ENCODE data around the gene HMCN2. TPM values are rescaled to one million over a fixed set of nuclear protein-coding genes. Genes with fewer than 3 reads are reported as not detected.

Gene HMCN2
- total and polyA plus RNA-seq, 4 donors = 0.24 to 1.8 (median 0.29) TPM

DNA sequence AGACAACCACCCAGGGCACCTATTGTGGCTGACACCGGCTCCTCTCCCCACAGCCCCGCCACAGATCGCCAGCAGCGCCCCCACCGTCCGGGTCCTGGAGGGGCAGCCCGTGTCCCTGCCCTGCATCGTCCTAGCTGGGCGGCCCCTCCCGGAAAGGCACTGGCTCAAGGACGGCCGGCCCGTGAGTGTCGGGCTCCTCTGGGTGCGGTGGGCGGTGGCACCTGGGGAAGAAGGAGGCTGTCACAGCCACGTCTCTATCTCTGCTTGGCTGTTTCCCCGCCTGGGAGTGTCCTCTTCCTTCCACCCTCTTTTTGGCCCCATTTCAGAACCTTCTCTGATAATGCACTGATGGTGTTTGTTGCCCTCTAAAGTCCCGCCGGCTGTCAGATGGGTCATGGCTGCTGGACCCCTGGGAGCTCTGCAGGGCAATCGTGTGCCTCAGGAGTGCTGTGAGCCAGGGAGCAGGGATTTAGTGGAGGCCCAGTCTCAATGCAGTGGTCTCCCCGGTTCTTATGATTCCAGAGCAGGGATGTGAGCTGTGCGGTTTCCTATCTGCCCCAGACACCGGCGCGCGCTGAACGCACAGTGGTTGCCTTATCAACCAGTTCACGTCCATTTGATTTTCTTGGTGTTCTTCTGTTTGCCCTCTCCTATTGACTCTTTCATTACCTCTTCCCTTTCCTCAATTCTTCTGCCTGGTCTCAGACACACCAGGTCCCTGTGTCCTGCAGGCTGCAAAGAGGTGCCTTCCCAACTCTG lies 55.3 kb downstream of the HMCN2 start:
- DNase-seq (ENCODE audit: low spot score) = peak; percentile 39
- no peak overlapping the region for H3K9ac ChIP-seq (ENCODE audit: low read depth in 1 of 2, low read length in 2 of 2)
- no peak overlapping the region for H3K27ac ChIP-seq (ENCODE audit: low read depth in 1 of 2, low read length in 2 of 2)
- TF ChIP-seq SP1 (IDR thresholded peaks at IDR 0.05) = no peak
- TF ChIP-seq FOXA1 (IDR thresholded peaks at IDR 0.05) = no peak
- TF ChIP-seq GABPA (IDR thresholded peaks at IDR 0.05 in 1 of 2, conservative IDR thresholded peaks at IDR 0.05 in 1 of 2) = no peak
- TF ChIP-seq HNF4A (conservative IDR thresholded peaks at IDR 0.05) = no peak
- TF ChIP-seq ATF3 (IDR thresholded peaks at IDR 0.05) = no peak
- no peak for TF ChIP-seq RXRA (IDR thresholded peaks at IDR 0.05)
- no peak for TF ChIP-seq FOXA2 (IDR thresholded peaks at IDR 0.05)
- no peak for TF ChIP-seq YY1 (IDR thresholded peaks at IDR 0.05)
- H3K4me3 ChIP-seq (ENCODE audit: low read depth in 1 of 3, low read length in 3 of 3) = no peak overlapping the region
- H3K36me3 ChIP-seq (ENCODE audit: control insufficient read depth in 4 of 4, insufficient read depth in 3 of 4, low read depth in 1 of 4, low read length in 3 of 4) = no peaks in the 10 kb centered on the region
- no peaks in the 10 kb centered on the region for H3K27me3 ChIP-seq (ENCODE audit: control insufficient read depth in 4 of 4, insufficient read depth in 4 of 4, low read length in 3 of 4)
- WGBS = 62% methylated on average over 29 of the region's 29 CpGs
- no peaks in the 10 kb centered on the region for H3K9me3 ChIP-seq (ENCODE audit: control insufficient read depth in 4 of 4, low read length in 3 of 4)
- H3K4me1 ChIP-seq (ENCODE audit: control insufficient read depth in 4 of 4, insufficient read depth in 4 of 4, low read length in 3 of 4) = peaks cover 4 to 44% (median 30%) of the 10 kb centered on the region in 4 donors

DNA sequence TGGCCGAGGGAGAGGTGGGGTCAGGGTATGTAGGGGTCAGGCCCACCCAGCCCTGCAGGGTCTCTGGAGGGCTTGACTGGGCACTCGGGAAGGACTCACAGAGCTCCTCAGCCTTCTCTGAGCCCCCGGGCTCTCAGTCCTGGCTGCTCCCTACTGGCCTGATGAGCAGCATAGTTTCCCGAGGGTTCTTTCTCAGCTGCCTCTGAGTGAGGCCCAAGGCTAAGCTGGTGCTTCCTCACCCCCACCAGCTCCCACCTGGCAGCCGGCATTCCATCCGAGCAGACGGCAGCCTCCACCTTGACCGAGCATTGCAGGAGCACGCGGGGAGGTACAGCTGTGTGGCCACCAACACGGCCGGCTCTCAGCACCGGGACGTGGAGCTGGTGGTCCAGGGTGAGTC lies 56.0 kb downstream of the HMCN2 start:
- no peak for DNase-seq (ENCODE audit: low spot score)
- Histone ChIP-seq H3K27me3 (ENCODE audit: control insufficient read depth in 4 of 4, insufficient read depth in 4 of 4, low read length in 3 of 4) (no peaks in the 10 kb centered on the region), H3K36me3 (ENCODE audit: control insufficient read depth in 4 of 4, insufficient read depth in 3 of 4, low read depth in 1 of 4, low read length in 3 of 4) (no peaks in the 10 kb centered on the region), H3K9me3 (ENCODE audit: control insufficient read depth in 4 of 4, low read length in 3 of 4) (no peaks in the 10 kb centered on the region), H3K4me3 (ENCODE audit: low read depth in 1 of 3, low read length in 3 of 3) (no peak overlapping the region), H3K27ac (ENCODE audit: low read depth in 1 of 2, low read length in 2 of 2) (no peak overlapping the region), H3K9ac (ENCODE audit: low read depth in 1 of 2, low read length in 2 of 2) (no peak overlapping the region), H3K4me1 (ENCODE audit: control insufficient read depth in 4 of 4, insufficient read depth in 4 of 4, low read length in 3 of 4) (peaks cover 4 to 41% (median 30%) of the 10 kb centered on the region in 4 donors)
- no peak for TF ChIP-seq RAD21 (IDR thresholded peaks at IDR 0.05)
- no peak for TF ChIP-seq JUND (IDR thresholded peaks at IDR 0.05)
- TF ChIP-seq FOXA1 (IDR thresholded peaks at IDR 0.05) = no peak
- no peak for TF ChIP-seq TAF1 (conservative IDR thresholded peaks at IDR 0.05)
- no peak for TF ChIP-seq FOXA2 (IDR thresholded peaks at IDR 0.05)
- TF ChIP-seq SP1 (IDR thresholded peaks at IDR 0.05) = no peak
- TF ChIP-seq, protein P1, sequence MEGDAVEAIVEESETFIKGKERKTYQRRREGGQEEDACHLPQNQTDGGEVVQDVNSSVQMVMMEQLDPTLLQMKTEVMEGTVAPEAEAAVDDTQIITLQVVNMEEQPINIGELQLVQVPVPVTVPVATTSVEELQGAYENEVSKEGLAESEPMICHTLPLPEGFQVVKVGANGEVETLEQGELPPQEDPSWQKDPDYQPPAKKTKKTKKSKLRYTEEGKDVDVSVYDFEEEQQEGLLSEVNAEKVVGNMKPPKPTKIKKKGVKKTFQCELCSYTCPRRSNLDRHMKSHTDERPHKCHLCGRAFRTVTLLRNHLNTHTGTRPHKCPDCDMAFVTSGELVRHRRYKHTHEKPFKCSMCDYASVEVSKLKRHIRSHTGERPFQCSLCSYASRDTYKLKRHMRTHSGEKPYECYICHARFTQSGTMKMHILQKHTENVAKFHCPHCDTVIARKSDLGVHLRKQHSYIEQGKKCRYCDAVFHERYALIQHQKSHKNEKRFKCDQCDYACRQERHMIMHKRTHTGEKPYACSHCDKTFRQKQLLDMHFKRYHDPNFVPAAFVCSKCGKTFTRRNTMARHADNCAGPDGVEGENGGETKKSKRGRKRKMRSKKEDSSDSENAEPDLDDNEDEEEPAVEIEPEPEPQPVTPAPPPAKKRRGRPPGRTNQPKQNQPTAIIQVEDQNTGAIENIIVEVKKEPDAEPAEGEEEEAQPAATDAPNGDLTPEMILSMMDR (IDR thresholded peaks at IDR 0.05; ENCODE audit: low read depth, low read length, missing input control) = no peak
- TF ChIP-seq HNF4G (IDR thresholded peaks at IDR 0.05) = no peak
- TF ChIP-seq, protein P2, sequence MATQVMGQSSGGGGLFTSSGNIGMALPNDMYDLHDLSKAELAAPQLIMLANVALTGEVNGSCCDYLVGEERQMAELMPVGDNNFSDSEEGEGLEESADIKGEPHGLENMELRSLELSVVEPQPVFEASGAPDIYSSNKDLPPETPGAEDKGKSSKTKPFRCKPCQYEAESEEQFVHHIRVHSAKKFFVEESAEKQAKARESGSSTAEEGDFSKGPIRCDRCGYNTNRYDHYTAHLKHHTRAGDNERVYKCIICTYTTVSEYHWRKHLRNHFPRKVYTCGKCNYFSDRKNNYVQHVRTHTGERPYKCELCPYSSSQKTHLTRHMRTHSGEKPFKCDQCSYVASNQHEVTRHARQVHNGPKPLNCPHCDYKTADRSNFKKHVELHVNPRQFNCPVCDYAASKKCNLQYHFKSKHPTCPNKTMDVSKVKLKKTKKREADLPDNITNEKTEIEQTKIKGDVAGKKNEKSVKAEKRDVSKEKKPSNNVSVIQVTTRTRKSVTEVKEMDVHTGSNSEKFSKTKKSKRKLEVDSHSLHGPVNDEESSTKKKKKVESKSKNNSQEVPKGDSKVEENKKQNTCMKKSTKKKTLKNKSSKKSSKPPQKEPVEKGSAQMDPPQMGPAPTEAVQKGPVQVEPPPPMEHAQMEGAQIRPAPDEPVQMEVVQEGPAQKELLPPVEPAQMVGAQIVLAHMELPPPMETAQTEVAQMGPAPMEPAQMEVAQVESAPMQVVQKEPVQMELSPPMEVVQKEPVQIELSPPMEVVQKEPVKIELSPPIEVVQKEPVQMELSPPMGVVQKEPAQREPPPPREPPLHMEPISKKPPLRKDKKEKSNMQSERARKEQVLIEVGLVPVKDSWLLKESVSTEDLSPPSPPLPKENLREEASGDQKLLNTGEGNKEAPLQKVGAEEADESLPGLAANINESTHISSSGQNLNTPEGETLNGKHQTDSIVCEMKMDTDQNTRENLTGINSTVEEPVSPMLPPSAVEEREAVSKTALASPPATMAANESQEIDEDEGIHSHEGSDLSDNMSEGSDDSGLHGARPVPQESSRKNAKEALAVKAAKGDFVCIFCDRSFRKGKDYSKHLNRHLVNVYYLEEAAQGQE (IDR thresholded peaks at IDR 0.05) = no peak
- TF ChIP-seq ZBTB33 (IDR thresholded peaks at IDR 0.05) = no peak
- TF ChIP-seq, protein P3, sequence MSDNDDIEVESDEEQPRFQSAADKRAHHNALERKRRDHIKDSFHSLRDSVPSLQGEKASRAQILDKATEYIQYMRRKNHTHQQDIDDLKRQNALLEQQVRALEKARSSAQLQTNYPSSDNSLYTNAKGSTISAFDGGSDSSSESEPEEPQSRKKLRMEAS (IDR thresholded peaks at IDR 0.05) = no peak
- no peak for TF ChIP-seq ATF3 (IDR thresholded peaks at IDR 0.05)
- TF ChIP-seq NR2F2 (IDR thresholded peaks at IDR 0.05) = no peak
- TF ChIP-seq GABPA (IDR thresholded peaks at IDR 0.05 in 1 of 2, conservative IDR thresholded peaks at IDR 0.05 in 1 of 2) = no peak
- TF ChIP-seq EGR1 (IDR thresholded peaks at IDR 0.05; ENCODE audit: low read depth in 2 of 2) = no peak
- no peak for TF ChIP-seq YY1 (IDR thresholded peaks at IDR 0.05)
- no peak for TF ChIP-seq HNF4A (conservative IDR thresholded peaks at IDR 0.05)
- TF ChIP-seq RXRA (IDR thresholded peaks at IDR 0.05) = no peak
- WGBS = 91% methylated on average over 14 of the region's 14 CpGs

All from liver (tissue), 9 donors.